ENCODE results near the gene TTC27. TPM values are rescaled to one million over a fixed set of nuclear protein-coding genes. Genes with fewer than 3 reads are reported as not detected.

Gene TTC27
- total and polyA plus RNA-seq, 2 experiments from 2014 or later = 12.6 to 13.7 TPM

GRCh38 chr2:32860385-32860784 lies 232.5 kb downstream of the TTC27 start:
- Histone ChIP-seq H3K9ac (no peak overlapping the region), H3K27me3 (replicated peaks; ENCODE audit: insufficient read depth) (no peaks in the 10 kb centered on the region), H3K4me2 (ENCODE audit: unreplicated experiment) (no peak overlapping the region), H3K36me3 (ENCODE audit: low read depth) (no peaks in the 10 kb centered on the region), H3K9me2 (ENCODE audit: insufficient read depth) (no peaks in the 10 kb centered on the region), H4K20me1 (ENCODE audit: insufficient read depth) (no peaks in the 10 kb centered on the region), H2AFZ (no peak overlapping the region), H3K27ac (no peak overlapping the region), H3K9me3 (ENCODE audit: low read depth) (no peaks in the 10 kb centered on the region), H3F3A (ENCODE audit: insufficient read depth) (peaks cover 21% of the 10 kb centered on the region), H3K79me2 (ENCODE audit: insufficient read depth) (no peaks in the 10 kb centered on the region), H3K4me1 (ENCODE audit: insufficient read depth) (peaks cover 26% of the 10 kb centered on the region), H3K4me3 (no peak overlapping the region)
- no peak for DNase-seq
- TF ChIP-seq EZH2 (IDR thresholded peaks at IDR 0.05; ENCODE audit: insufficient read depth, poor library complexity, severe bottlenecking) (no peak), EZH2phosphoT487 (IDR thresholded peaks at IDR 0.05; ENCODE audit: insufficient read depth, low read depth) (no peak)
- in situ Hi-C loops (cut with MboI) = no loop called here

GRCh38 chr2:32862269-32863055 lies 234.6 kb downstream of the TTC27 start:
- DNase-seq = peak; percentile 7
- Histone ChIP-seq H3K4me2 (ENCODE audit: unreplicated experiment) (no peak overlapping the region), H3K27ac (no peak overlapping the region), H3K36me3 (ENCODE audit: low read depth) (no peaks in the 10 kb centered on the region), H3K9ac (no peak overlapping the region), H3K9me2 (ENCODE audit: insufficient read depth) (no peaks in the 10 kb centered on the region), H2AFZ (no peak overlapping the region), H3F3A (ENCODE audit: insufficient read depth) (peaks cover 30% of the 10 kb centered on the region), H3K79me2 (ENCODE audit: insufficient read depth) (no peaks in the 10 kb centered on the region), H3K27me3 (replicated peaks; ENCODE audit: insufficient read depth) (no peaks in the 10 kb centered on the region), H4K20me1 (ENCODE audit: insufficient read depth) (no peaks in the 10 kb centered on the region), H3K9me3 (ENCODE audit: low read depth) (no peaks in the 10 kb centered on the region), H3K4me1 (ENCODE audit: insufficient read depth) (peaks cover 34% of the 10 kb centered on the region), H3K4me3 (no peak overlapping the region)
- in situ Hi-C loops (cut with MboI) = no loop called here
- TF ChIP-seq EZH2 (IDR thresholded peaks at IDR 0.05; ENCODE audit: insufficient read depth, poor library complexity, severe bottlenecking) = no peak
- TF ChIP-seq EZH2phosphoT487 (IDR thresholded peaks at IDR 0.05; ENCODE audit: insufficient read depth, low read depth) = no peak
- 88 to 90% methylated on average over 4 of the region's 4 CpGs for WGBS, 2 experiments (ENCODE audit: low coverage in 1 of 2, low lambda C conversion rate in 2 of 2, missing lambda C conversion rate in 2 of 2)

GRCh38 chr2:32863326-32863725 lies 235.5 kb downstream of the TTC27 start:
- 97 to 98% methylated on average over 2 of the region's 2 CpGs for WGBS, 2 experiments (ENCODE audit: low coverage in 1 of 2, low lambda C conversion rate in 2 of 2, missing lambda C conversion rate in 2 of 2)
- no peak overlapping the region for H3K4me2 ChIP-seq (ENCODE audit: unreplicated experiment)

GRCh38 chr2:32863803-32864202 lies 236.0 kb downstream of the TTC27 start:
- Histone ChIP-seq H3K4me1 (ENCODE audit: insufficient read depth) (peaks cover 34% of the 10 kb centered on the region), H3K4me3 (no peak overlapping the region), H3K27ac (peak overlapping the region; percentile 77), H3K9ac (no peak overlapping the region), H3K36me3 (ENCODE audit: low read depth) (no peaks in the 10 kb centered on the region), H2AFZ (no peak overlapping the region), H3K9me2 (ENCODE audit: insufficient read depth) (no peaks in the 10 kb centered on the region), H3F3A (ENCODE audit: insufficient read depth) (peaks cover 30% of the 10 kb centered on the region), H3K27me3 (replicated peaks; ENCODE audit: insufficient read depth) (no peaks in the 10 kb centered on the region), H3K9me3 (ENCODE audit: low read depth) (no peaks in the 10 kb centered on the region), H3K79me2 (ENCODE audit: insufficient read depth) (no peaks in the 10 kb centered on the region), H4K20me1 (ENCODE audit: insufficient read depth) (no peaks in the 10 kb centered on the region), H3K4me2 (ENCODE audit: unreplicated experiment) (peak overlapping the region; percentile 81)
- WGBS, 2 experiments (ENCODE audit: low coverage in 1 of 2, low lambda C conversion rate in 2 of 2, missing lambda C conversion rate in 2 of 2) = 92 to 96% methylated on average over 7 of the region's 7 CpGs
- DNase-seq = peak; percentile 56
- no peak for TF ChIP-seq EZH2phosphoT487 (IDR thresholded peaks at IDR 0.05; ENCODE audit: insufficient read depth, low read depth)
- no peak for TF ChIP-seq EZH2 (IDR thresholded peaks at IDR 0.05; ENCODE audit: insufficient read depth, poor library complexity, severe bottlenecking)
- in situ Hi-C loops (cut with MboI) = no loop called here

More at GRCh38 chr2:32863326-32863725, 235.5 kb downstream of the TTC27 start:
- Histone ChIP-seq H3K9me2 (ENCODE audit: insufficient read depth) (no peaks in the 10 kb centered on the region), H3K9ac (no peak overlapping the region), H2AFZ (no peak overlapping the region), H4K20me1 (ENCODE audit: insufficient read depth) (no peaks in the 10 kb centered on the region), H3K4me3 (no peak overlapping the region), H3K27ac (no peak overlapping the region), H3F3A (ENCODE audit: insufficient read depth) (peaks cover 30% of the 10 kb centered on the region), H3K36me3 (ENCODE audit: low read depth) (no peaks in the 10 kb centered on the region), H3K27me3 (replicated peaks; ENCODE audit: insufficient read depth) (no peaks in the 10 kb centered on the region), H3K4me1 (ENCODE audit: insufficient read depth) (peaks cover 34% of the 10 kb centered on the region), H3K79me2 (ENCODE audit: insufficient read depth) (no peaks in the 10 kb centered on the region), H3K9me3 (ENCODE audit: low read depth) (no peaks in the 10 kb centered on the region)
- TF ChIP-seq EZH2phosphoT487 (IDR thresholded peaks at IDR 0.05; ENCODE audit: insufficient read depth, low read depth) (no peak), EZH2 (IDR thresholded peaks at IDR 0.05; ENCODE audit: insufficient read depth, poor library complexity, severe bottlenecking) (no peak)
- DNase-seq = no peak
- in situ Hi-C loops (cut with MboI) = no loop called here
